Esophagus muscularis mucosa (tissue), 3 donors: ENCODE measurements around the gene ZSWIM4.

Experiments used
- CTCF ChIP-seq, 3 experiments: fragments of 200-600 bp in 2 of 3; fragments of 450-650 bp in 1 of 3; sonication (generic) in 2 of 3; IDR thresholded peaks; one replicate each; pipeline ENCODE4 v1.5.1; 2017 to 2019; ENCODE audit warnings: antibody characterized with exemption in 3 of 3, mild to moderate bottlenecking in 2 of 3, moderate library complexity in 1 of 3
- POLR2A ChIP-seq: fragments of 450-650 bp; IDR thresholded peaks from one replicate; pipeline ENCODE4 v1.6.1; 2017; ENCODE audit warnings: antibody characterized with exemption, moderate library complexity, mild to moderate bottlenecking, low read depth

GRCh38 chr19:13763265-13763664 lies 32.0 kb upstream of the ZSWIM4 start:
- TF ChIP-seq POLR2A (no peak), CTCF (IDR thresholded peaks at IDR 0.05) (no peak)
